ENCODE measurements around the gene ECI1. TPM values are rescaled to one million over a fixed set of nuclear protein-coding genes. Genes with fewer than 3 reads are reported as not detected.

ECI1 gene
- total RNA-seq, 2 donors from 2014 or later = 75.8 to 94.7 TPM

- no peaks in the 10 kb centered on the region for H3K4me1 Mint-ChIP-seq
Measured at GRCh38 chr16:2200313-2200712, 51.1 kb downstream of the ECI1 start.

GRCh38 chr16:2199621-2200139 lies 51.7 kb downstream of the ECI1 start:
- WGBS, 2 experiments (ENCODE audit: insufficient coverage in 1 of 2, insufficient read length in 1 of 2) = 79 to 80% methylated on average over 2 to 14 of the region's 14 CpGs
- no peak overlapping the region for H3K4me3 Mint-ChIP-seq
- H3K4me1 Mint-ChIP-seq = no peaks in the 10 kb centered on the region
- no peak overlapping the region for H3K27ac ChIP-seq (ENCODE audit: low read depth, low read length)
- no peaks in the 10 kb centered on the region for H3K9me3 ChIP-seq (ENCODE audit: control insufficient read depth, low read length)
- no peaks in the 10 kb centered on the region for H3K36me3 ChIP-seq (ENCODE audit: control insufficient read depth, insufficient read depth, low read length)
- peaks cover 48% of the 10 kb centered on the region for H3K27me3 ChIP-seq (ENCODE audit: control insufficient read depth, insufficient read depth, low read length, poor library complexity, severe bottlenecking)
- DNase-seq = no peak
- H3K27ac Mint-ChIP-seq = no peak overlapping the region
- H3K4me1 ChIP-seq (ENCODE audit: control insufficient read depth, insufficient read depth, low read length) = peaks cover 7% of the 10 kb centered on the region
- no peak overlapping the region for H3K9ac ChIP-seq (ENCODE audit: extremely low read depth, low read length, poor library complexity, severe bottlenecking)
- peaks cover 69% of the 10 kb centered on the region for H3K27me3 Mint-ChIP-seq (ENCODE audit: insufficient read depth)
- no peak overlapping the region for H3K4me3 ChIP-seq (ENCODE audit: low read length)
- H3K36me3 Mint-ChIP-seq (ENCODE audit: low read depth) = no peaks in the 10 kb centered on the region
- H3K9me3 Mint-ChIP-seq = peaks cover 5% of the 10 kb centered on the region
- TF ChIP-seq CTCF (conservative IDR thresholded peaks at IDR 0.05) = no peak

More at GRCh38 chr16:2200313-2200712, 51.1 kb downstream of the ECI1 start:
- Histone ChIP-seq H3K4me1 (ENCODE audit: control insufficient read depth, insufficient read depth, low read length) (peaks cover 4% of the 10 kb centered on the region), H3K9me3 (ENCODE audit: control insufficient read depth, low read length) (no peaks in the 10 kb centered on the region), H3K27ac (ENCODE audit: low read depth, low read length) (no peak overlapping the region), H3K36me3 (ENCODE audit: control insufficient read depth, insufficient read depth, low read length) (no peaks in the 10 kb centered on the region), H3K4me3 (ENCODE audit: low read length) (no peak overlapping the region), H3K27me3 (ENCODE audit: control insufficient read depth, insufficient read depth, low read length, poor library complexity, severe bottlenecking) (peaks cover 44% of the 10 kb centered on the region), H3K9ac (ENCODE audit: extremely low read depth, low read length, poor library complexity, severe bottlenecking) (no peak overlapping the region)
- no peak overlapping the region for H3K27ac Mint-ChIP-seq
- peaks cover 5% of the 10 kb centered on the region for H3K9me3 Mint-ChIP-seq
- WGBS, 2 experiments (ENCODE audit: insufficient coverage in 1 of 2, insufficient read length in 1 of 2) = 88 to 93% methylated on average over 2 to 6 of the region's 6 CpGs
- H3K36me3 Mint-ChIP-seq (ENCODE audit: low read depth) = no peaks in the 10 kb centered on the region
- DNase-seq = no peak
- H3K4me3 Mint-ChIP-seq = no peak overlapping the region
- no peak for TF ChIP-seq CTCF (conservative IDR thresholded peaks at IDR 0.05)
- peaks cover 63% of the 10 kb centered on the region for H3K27me3 Mint-ChIP-seq (ENCODE audit: insufficient read depth)

- Mint-ChIP-seq H3K9me3 (peaks cover 5% of the 10 kb centered on the region), H3K4me1 (no peaks in the 10 kb centered on the region), H3K27ac (no peak overlapping the region), H3K36me3 (ENCODE audit: low read depth) (no peaks in the 10 kb centered on the region), H3K27me3 (ENCODE audit: insufficient read depth) (peaks cover 69% of the 10 kb centered on the region), H3K4me3 (no peak overlapping the region)
- no peak for DNase-seq
- 89 to 92% methylated on average over 3 to 5 of the region's 5 CpGs for WGBS, 2 experiments (ENCODE audit: insufficient coverage in 1 of 2, insufficient read length in 1 of 2)
- H3K27ac ChIP-seq (ENCODE audit: low read depth, low read length) = no peak overlapping the region
- H3K9me3 ChIP-seq (ENCODE audit: control insufficient read depth, low read length) = no peaks in the 10 kb centered on the region
- H3K4me1 ChIP-seq (ENCODE audit: control insufficient read depth, insufficient read depth, low read length) = peaks cover 7% of the 10 kb centered on the region
- peaks cover 48% of the 10 kb centered on the region for H3K27me3 ChIP-seq (ENCODE audit: control insufficient read depth, insufficient read depth, low read length, poor library complexity, severe bottlenecking)
- no peak overlapping the region for H3K9ac ChIP-seq (ENCODE audit: extremely low read depth, low read length, poor library complexity, severe bottlenecking)
- no peak overlapping the region for H3K4me3 ChIP-seq (ENCODE audit: low read length)
- no peaks in the 10 kb centered on the region for H3K36me3 ChIP-seq (ENCODE audit: control insufficient read depth, insufficient read depth, low read length)
- no peak for TF ChIP-seq CTCF (conservative IDR thresholded peaks at IDR 0.05)
Measured at GRCh38 chr16:2199095-2199494, 52.3 kb downstream of the ECI1 start.

All from endodermal cell (in vitro differentiated cells).